HepG2 (cell line): ENCODE measurements around the gene GCHFR. TPM values are rescaled to one million over a fixed set of nuclear protein-coding genes. Genes with fewer than 3 reads are reported as not detected.

Source experiments
- ATAC-seq: fragments of 200-7000 bp; cut with Tn5 transposase; 3 replicates; pipeline ENCODE4 v1.9.1; 2020; ENCODE audit warnings: mild to moderate bottlenecking, moderate library complexity
- BruUV-seq: library from RNA; stranded (reverse); fragments of 400-500 nt; replicated peaks from 2 replicates; lab custom pipeline; 2021; lab: Mats Ljungman, UMichigan
- CTCF ChIA-PET: fragments of 300-600 bp; formaldehyde crosslinking; extraction: SDS; loops from one replicate; lab custom pipeline; 2021; ENCODE audit warnings: low total read pairs, inconsistent platforms, low intra/inter-chr PET ratio; lab: Yijun Ruan, JAX
- POLR2A ChIA-PET: fragments of 350-600 bp; sonication (Branson Sonifier 250); formaldehyde crosslinking; loops from one replicate; lab custom pipeline; 2020; ENCODE audit warnings: antibody characterized with exemption, inconsistent platforms; lab: Yijun Ruan, JAX
- DNase-seq: peaks from one replicate; pipeline ENCODE4 v3.0.0-alpha.2; 2015; ENCODE audit warnings: low spot score
- FAIRE-seq: peaks from 3 replicates; lab custom pipeline; 2011; peaks lifted over from hg19 to GRCh38; lab: Jason Lieb, UNC
- H2AFZ ChIP-seq: one replicate; pipeline ENCODE4 v1.6.1; 2011; ENCODE audit warnings: low read length, inconsistent platforms
- H3K27ac ChIP-seq: fragments of 300-600 bp; 3 replicates; pipeline ENCODE4 v1.8.0; 2011; ENCODE audit warnings: mixed run types, mild to moderate bottlenecking, mixed read lengths, low read length, inconsistent platforms; ENCODE audit not compliant: insufficient read depth; ENCODE audit errors: extremely low read length
- H3K27me3 ChIP-seq, 2 experiments: fragments of 200-600 bp in 1 of 2; 2 replicates in 1 of 2; 3 replicates in 1 of 2; pipeline versions ENCODE4 v1.6.0 to v1.8.0; 2011; ENCODE audit warnings: low read length in 2 of 2, mild to moderate bottlenecking in 2 of 2, moderate library complexity in 2 of 2, inconsistent platforms in 1 of 2; ENCODE audit not compliant: insufficient read depth in 2 of 2, control insufficient read depth in 1 of 2
- H3K36me3 ChIP-seq, 2 experiments: fragments of 200-600 bp in 1 of 2; replicated peaks in 1 of 2; 2 replicates in 1 of 2; 3 replicates in 1 of 2; pipeline versions ENCODE4 v1.5.1 to v1.8.0; 2011; ENCODE audit warnings: low read length in 2 of 2, inconsistent platforms in 1 of 2; ENCODE audit not compliant: insufficient read depth in 2 of 2, control insufficient read depth in 1 of 2
- H3K4me1 ChIP-seq: 2 replicates; pipeline ENCODE4 v1.5.1; 2012; ENCODE audit warnings: low read length, inconsistent platforms; ENCODE audit not compliant: insufficient read depth
- H3K4me2 ChIP-seq: 2 replicates; pipeline ENCODE4 v1.6.0; 2011; ENCODE audit warnings: low read depth, low read length, inconsistent platforms
- H3K4me3 ChIP-seq, 3 experiments: fragments of 200-600 bp in 1 of 3; sonication (generic), shearing (Covaris generic) in 1 of 3; replicated peaks in 1 of 3; 2 replicates each; pipeline ENCODE4 v1.5.1; 2011 to 2016; ENCODE audit warnings: low read length in 3 of 3, inconsistent platforms in 2 of 3, low read depth in 2 of 3, mild to moderate bottlenecking in 2 of 3, control low read depth in 1 of 3, mixed read lengths in 1 of 3; ENCODE audit not compliant: insufficient read depth in 1 of 3
- H3K79me2 ChIP-seq: one replicate; pipeline ENCODE4 v1.6.1; 2011; ENCODE audit warnings: low read length, inconsistent platforms; ENCODE audit not compliant: insufficient read depth
- H3K9ac ChIP-seq: 2 replicates; pipeline ENCODE4 v1.6.0; 2011; ENCODE audit warnings: mild to moderate bottlenecking, low read depth, low read length, inconsistent platforms; ENCODE audit not compliant: insufficient read depth
- H3K9me3 ChIP-seq: 2 replicates; pipeline ENCODE4 v1.5.1; 2012; ENCODE audit warnings: mild to moderate bottlenecking, low read length
- H4K20me1 ChIP-seq: 2 replicates; pipeline ENCODE4 v1.6.0; 2011; ENCODE audit warnings: inconsistent platforms, mild to moderate bottlenecking, low read length, moderate library complexity; ENCODE audit not compliant: insufficient read depth
- FOXA1 ChIP-seq, 2 experiments: fragments of 450-650 bp in 1 of 2; sonication (generic) in 1 of 2; formaldehyde crosslinking in 1 of 2; IDR thresholded peaks; 2 replicates each; pipeline versions ENCODE4 v1.4.0 to v1.6.1; 2016 to 2020; ENCODE audit warnings: missing genetic modification reagents in 1 of 2
- FOXK2 ChIP-seq: fragments of 450-650 bp; IDR thresholded peaks from 2 replicates; pipeline ENCODE4 v1.6.1; 2016
- FOXM1 ChIP-seq: sonication (generic); formaldehyde crosslinking; IDR thresholded peaks from 2 replicates; pipeline ENCODE4 v1.5.0; 2020; ENCODE audit warnings: missing genetic modification reagents
- GABPA ChIP-seq, 2 experiments: IDR thresholded peaks; 2 replicates each; pipeline ENCODE4 v1.6.1; 2011 to 2016; ENCODE audit warnings: low read depth in 2 of 2, low read length in 1 of 2, missing biosample characterization in 1 of 2, missing genetic modification characterization in 1 of 2
- GTF2F1 ChIP-seq: fragments of 150-350 bp; IDR thresholded peaks from 2 replicates; pipeline ENCODE4 v1.6.1; 2014; ENCODE audit warnings: low read length
- HNF4A ChIP-seq: sonication (generic); formaldehyde crosslinking; IDR thresholded peaks from 2 replicates; pipeline ENCODE4 v1.4.0; 2020; ENCODE audit warnings: missing genetic modification reagents
- HOXA7 ChIP-seq: sonication (generic); formaldehyde crosslinking; IDR thresholded peaks from 2 replicates; pipeline ENCODE4 v1.8.1; 2022; ENCODE audit warnings: mild to moderate bottlenecking, missing genetic modification reagents, moderate library complexity
- MAZ ChIP-seq, 2 experiments: sonication (generic) in 1 of 2; formaldehyde crosslinking in 1 of 2; IDR thresholded peaks; 2 replicates each; pipeline versions ENCODE4 v1.5.0 to v1.6.1; 2012 to 2020; ENCODE audit warnings: low read depth in 2 of 2, mild to moderate bottlenecking in 2 of 2, borderline replicate concordance in 1 of 2, improper control_type of control experiment in 1 of 2, low read length in 1 of 2, missing genetic modification reagents in 1 of 2, moderate library complexity in 1 of 2
- NCOR1 ChIP-seq: fragments of 200-600 bp; sonication (generic); IDR thresholded peaks from 2 replicates; pipeline ENCODE4 v1.7.0; 2017; ENCODE audit warnings: antibody characterized with exemption, low read length, borderline replicate concordance
- RCOR2 ChIP-seq: IDR thresholded peaks from 2 replicates; pipeline ENCODE4 v1.6.1; 2016; ENCODE audit warnings: missing biosample characterization, missing genetic modification reagents
- RFX3 ChIP-seq: IDR thresholded peaks from 2 replicates; pipeline ENCODE4 v1.6.1; 2016; ENCODE audit warnings: missing biosample characterization, missing genetic modification reagents
- ZBTB21 ChIP-seq: sonication (generic); formaldehyde crosslinking; IDR thresholded peaks from 2 replicates; pipeline ENCODE4 v1.4.0; 2020; ENCODE audit warnings: missing genetic modification reagents
- ZNF274 ChIP-seq: sonication (generic); formaldehyde crosslinking; IDR thresholded peaks from 2 replicates; pipeline ENCODE4 v1.5.1; 2020; ENCODE audit warnings: mild to moderate bottlenecking, missing genetic modification reagents
- ZNF383 ChIP-seq: sonication (generic); formaldehyde crosslinking; IDR thresholded peaks from 2 replicates; pipeline ENCODE4 v1.4.0; 2020; ENCODE audit warnings: missing genetic modification reagents, mild to moderate bottlenecking, borderline replicate concordance
- ZNF576 ChIP-seq: sonication (generic); formaldehyde crosslinking; IDR thresholded peaks from 2 replicates; pipeline ENCODE4 v1.4.0; 2020; ENCODE audit warnings: mild to moderate bottlenecking, missing genetic modification reagents
- ZNF646 ChIP-seq: sonication (generic); formaldehyde crosslinking; IDR thresholded peaks from 2 replicates; pipeline ENCODE4 v1.9.0; 2021; ENCODE audit warnings: mild to moderate bottlenecking, missing genetic modification reagents
- ZNF775 ChIP-seq: sonication (generic); formaldehyde crosslinking; IDR thresholded peaks from 2 replicates; pipeline ENCODE4 v1.4.0; 2020; ENCODE audit warnings: missing genetic modification reagents, mild to moderate bottlenecking, moderate library complexity, borderline replicate concordance
- WGBS: methylation state at CpG from one replicate; pipeline ENCODE4 v1.1.6; 2017; ENCODE audit warnings: low lambda C conversion rate; 5-methylcytosine and 5-hydroxymethylcytosine counted together
- in situ Hi-C: cut with HindIII; loops from 2 replicates; pipeline ENCODE4 v1.10.0; 2017; ENCODE audit warnings: low pct_unique_long_range_greater_than_20kb; ENCODE audit not compliant: extremely low pct_ligation_motif_present
- intact Hi-C: fragments of 100-400 bp; cut with micrococcal nuclease; formaldehyde crosslinking; loops from one replicate; pipeline ENCODE4 v1.10.0; 2022; ENCODE audit not compliant: unreplicated experiment
- polyA plus RNA-seq, 8 experiments: library from polyadenylated mRNA; depleted of rRNA in 3 of 8; stranded (reverse) in 7 of 8; unstranded in 1 of 8; fragments of >200 nt; fragmentation: Illumina TruSeq in 4 of 8; extraction: Trizol in 4 of 8; gene quantifications; 2 replicates each; pipeline versions ENCODE4 v1.2.1 to v1.2.3, GENCODE V29; 2011 to 2016; ENCODE audit warnings: low read depth in 4 of 8, missing spikeins in 1 of 8, mixed read lengths in 1 of 8; ENCODE audit not compliant: insufficient read depth in 1 of 8
- total RNA-seq, 5 experiments: library from RNA; depleted of rRNA; stranded (reverse); fragments of >200 nt; fragmentation: Illumina TruSeq; extraction: Trizol; gene quantifications; 2 replicates each; pipeline ENCODE4 v1.2.3, GENCODE V29; 2016; ENCODE audit warnings: low read depth in 1 of 5

The GCHFR gene
- total and polyA plus RNA-seq, 2 of the 13 experiments (the other 11 are each of a cell fraction or from before 2014, with no cell fraction given): 51.5 to 92.4 TPM

- DNase-seq: no peak
- intact Hi-C loops (no loop called here), in situ Hi-C loops (no loop called here)
- Histone ChIP-seq H3K4me3 (no peak overlapping the region), H3K4me2 (no peak overlapping the region), H4K20me1 (no peaks in the 10 kb centered on the region), H3K36me3 (peaks cover 2 to 21% of the 10 kb centered on the region in 2 experiments; a peak in 3 of 5 replicates), H3K4me1 (no peaks in the 10 kb centered on the region), H3K9ac (no peak overlapping the region), H3K27ac (no peak overlapping the region), H3K9me3 (no peaks in the 10 kb centered on the region), H2AFZ (no peak overlapping the region), H3K79me2 (no peaks in the 10 kb centered on the region), H3K27me3 (no peaks in the 10 kb centered on the region)
- FAIRE-seq: no peak
- no TSS peak for BruUV-seq
- ChIA-PET CTCF (no interaction called here), POLR2A (no interaction called here)
- WGBS: 89% methylated on average over 1 of the region's 1 CpG
- no peak for ATAC-seq
- no peak for TF ChIP-seq FOXK2
- no peak for TF ChIP-seq ZNF576 (CRISPR knock-in tag)
- no peak for TF ChIP-seq RFX3 (CRISPR knock-in tag)
- TF ChIP-seq ZNF274 (CRISPR knock-in tag): no peak
- no peak for TF ChIP-seq FOXM1 (CRISPR knock-in tag)
- no peak for TF ChIP-seq HOXA7 (CRISPR knock-in tag)
- no peak for TF ChIP-seq ZNF383 (CRISPR knock-in tag)
- TF ChIP-seq RCOR2 (CRISPR knock-in tag): no peak
- no peak for TF ChIP-seq ZNF646 (CRISPR knock-in tag)
- no peak for TF ChIP-seq GABPA (IDR thresholded peaks at IDR 0.05; ENCODE audit: low read depth, low read length)
- no peak for TF ChIP-seq GABPA (CRISPR knock-in tag; IDR thresholded peaks at IDR 0.05; ENCODE audit: low read depth)
- no peak for TF ChIP-seq ZNF775 (CRISPR knock-in tag)
- no peak for TF ChIP-seq FOXA1 (IDR thresholded peaks at IDR 0.05)
- no peak for TF ChIP-seq FOXA1 (CRISPR knock-in tag; IDR thresholded peaks at IDR 0.05)
- no peak for TF ChIP-seq MAZ (IDR thresholded peaks at IDR 0.05; ENCODE audit: borderline replicate concordance, low read depth, low read length)
- no peak for TF ChIP-seq MAZ (CRISPR knock-in tag; IDR thresholded peaks at IDR 0.05; ENCODE audit: low read depth)
- TF ChIP-seq GTF2F1: no peak
- TF ChIP-seq HNF4A (CRISPR knock-in tag): no peak
- no peak for TF ChIP-seq ZBTB21 (CRISPR knock-in tag)
- TF ChIP-seq NCOR1: no peak
Observed at GRCh38 chr15:40721701-40722100, 42.2 kb upstream of the GCHFR start.
